Measurements from ENCODE around the gene SLC35G1. TPM values are rescaled to one million over a fixed set of nuclear protein-coding genes. Genes with fewer than 3 reads are reported as not detected.
A peak's percentile ranks its signal among the peaks of the same experiment; 100 is the strongest.

SLC35G1 gene
- polyA plus RNA-seq, 3 donors = 0.52 to 0.94 (median 0.67) TPM

DNA sequence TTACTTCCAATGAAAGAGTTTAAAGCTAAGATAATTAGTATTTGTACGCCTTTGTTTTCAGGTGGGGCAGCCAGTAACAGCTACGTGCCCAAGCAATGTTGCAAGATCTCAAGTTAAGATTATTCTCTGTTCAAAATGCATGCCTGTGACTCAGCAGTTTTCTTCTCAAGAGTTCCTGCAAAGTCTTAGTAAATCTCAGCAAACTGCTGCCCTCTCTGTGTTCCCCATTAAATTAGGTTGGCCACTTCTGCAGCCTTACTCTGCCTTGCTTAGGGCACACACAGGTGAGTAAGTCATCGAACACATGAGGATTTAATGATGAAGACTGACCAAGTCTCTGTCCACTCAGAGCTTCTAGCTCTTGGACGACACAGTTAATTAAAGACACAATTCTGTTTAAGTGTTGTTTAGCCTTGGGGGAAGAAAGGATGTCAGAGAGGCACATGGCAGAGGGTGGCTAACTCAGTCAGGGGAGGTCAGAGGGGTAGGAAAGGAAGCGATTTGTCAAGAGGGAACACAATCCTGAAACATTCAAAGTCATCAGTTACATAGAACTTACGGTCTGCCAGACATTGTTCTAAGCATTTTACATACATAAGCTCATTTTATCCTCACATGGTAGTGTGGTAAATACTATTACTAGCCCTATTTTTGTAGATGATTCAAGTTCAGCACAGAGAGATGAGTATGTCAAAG lies 20.2 kb upstream of the SLC35G1 start:
- no peak overlapping the region for H3K4me3 Mint-ChIP-seq
- H3K4me1 Mint-ChIP-seq = peaks cover 3% of the 10 kb centered on the region
- Histone ChIP-seq H3K9ac (ENCODE audit: insufficient read depth, low read length, poor library complexity, severe bottlenecking) (no peak overlapping the region), H2AFZ (ENCODE audit: insufficient read depth, low read depth, low read length, poor library complexity, severe bottlenecking) (no peak overlapping the region), H3K4me1 (ENCODE audit: control insufficient read depth in 1 of 2, insufficient read depth in 2 of 2, low read length in 2 of 2) (no peaks in the 10 kb centered on the region), H3K27me3 (ENCODE audit: control insufficient read depth in 2 of 2, insufficient read depth in 2 of 2, low read length in 2 of 2) (peaks cover 0 to 4% of the 10 kb centered on the region in 2 donors), H3K27ac (ENCODE audit: low read depth in 1 of 2, low read length in 2 of 2) (no peak overlapping the region), H3K36me3 (replicated peaks in 1 of 2; ENCODE audit: control insufficient read depth in 1 of 2, insufficient read depth in 2 of 2, low read length in 2 of 2) (no peaks in the 10 kb centered on the region), H3K9me3 (replicated peaks in 1 of 2; ENCODE audit: control insufficient read depth in 1 of 2, insufficient read depth in 1 of 2, low read length in 2 of 2) (no peaks in the 10 kb centered on the region), H3K4me3 (replicated peaks in 1 of 3; ENCODE audit: low read depth in 2 of 3, low read length in 3 of 3) (no peak overlapping the region), H3K4me2 (replicated peaks; ENCODE audit: extremely low read depth, low read length, poor library complexity, severe bottlenecking) (no peak overlapping the region), H4K20me1 (ENCODE audit: insufficient read depth, low read length) (no peaks in the 10 kb centered on the region), H3K79me2 (ENCODE audit: insufficient read depth, low read length) (no peaks in the 10 kb centered on the region)
- H3K36me3 Mint-ChIP-seq = no peaks in the 10 kb centered on the region
- TF ChIP-seq CTCF (IDR thresholded peaks at IDR 0.05) = no peak
- DNase-seq = peak in 2 of 3 donors; percentile 5 to 20
- peaks cover 2 to 16% (median 6%) of the 10 kb centered on the region in 3 donors for H3K27me3 Mint-ChIP-seq (ENCODE audit: low read depth in 3 of 3)
- intact Hi-C loops (cut with micrococcal nuclease) = no loop called here
- 17% methylated on average over 3 of the region's 6 CpGs for WGBS (ENCODE audit: insufficient coverage)
- peak overlapping the region in 2 of 7 donors; percentile 1 to 20 for H3K27ac Mint-ChIP-seq
- no peaks in the 10 kb centered on the region for H3K9me3 Mint-ChIP-seq

DNA sequence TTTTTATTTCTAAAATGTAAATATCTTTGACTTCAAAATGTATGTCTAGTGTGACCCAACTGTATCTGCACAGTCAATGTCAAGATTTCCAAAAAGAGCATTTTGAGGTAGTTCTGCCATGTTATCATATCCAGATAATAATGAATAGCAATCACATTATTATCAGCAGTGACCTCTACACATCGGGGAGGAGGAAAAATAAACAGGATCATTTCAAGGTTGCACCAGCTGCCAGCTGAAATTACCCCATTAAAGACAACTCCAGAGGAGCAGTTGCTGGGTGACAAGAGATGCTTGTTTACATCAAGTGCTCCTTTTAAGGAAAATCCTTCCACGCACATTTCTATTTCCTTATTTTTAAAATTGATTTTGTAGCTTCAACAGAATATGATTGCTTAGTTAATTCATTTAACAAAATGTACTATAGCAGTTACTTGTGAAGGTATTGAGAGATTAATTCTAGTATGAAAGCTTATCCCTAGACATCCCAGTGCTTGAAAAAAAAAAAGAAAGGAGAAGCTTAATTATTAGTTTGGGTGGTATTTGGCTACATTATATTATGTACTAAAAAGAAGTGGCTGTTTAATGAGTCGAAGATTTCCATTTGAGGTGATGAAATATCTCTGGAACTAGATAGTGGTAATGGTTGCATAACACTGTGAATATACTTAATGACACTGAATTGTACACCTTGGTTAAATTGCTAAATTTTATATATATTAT lies 19.3 kb upstream of the SLC35G1 start:
- Mint-ChIP-seq H3K27me3 (ENCODE audit: low read depth in 3 of 3) (peaks cover 2 to 16% (median 6%) of the 10 kb centered on the region in 3 donors), H3K4me1 (peaks cover 3% of the 10 kb centered on the region), H3K27ac (no peak overlapping the region), H3K4me3 (no peak overlapping the region), H3K36me3 (no peaks in the 10 kb centered on the region), H3K9me3 (no peaks in the 10 kb centered on the region)
- H3K36me3 ChIP-seq (replicated peaks in 1 of 2; ENCODE audit: control insufficient read depth in 1 of 2, insufficient read depth in 2 of 2, low read length in 2 of 2) = no peaks in the 10 kb centered on the region
- no peak for DNase-seq
- no peaks in the 10 kb centered on the region for H4K20me1 ChIP-seq (ENCODE audit: insufficient read depth, low read length)
- WGBS (ENCODE audit: insufficient coverage) = no CpG with 5 or more reads among the region's 3 CpGs
- TF ChIP-seq CTCF (IDR thresholded peaks at IDR 0.05) = no peak
- H3K9me3 ChIP-seq (replicated peaks in 1 of 2; ENCODE audit: control insufficient read depth in 1 of 2, insufficient read depth in 1 of 2, low read length in 2 of 2) = no peaks in the 10 kb centered on the region
- no peak overlapping the region for H2AFZ ChIP-seq (ENCODE audit: insufficient read depth, low read depth, low read length, poor library complexity, severe bottlenecking)
- no peak overlapping the region for H3K4me3 ChIP-seq (replicated peaks in 1 of 3; ENCODE audit: low read depth in 2 of 3, low read length in 3 of 3)
- H3K79me2 ChIP-seq (ENCODE audit: insufficient read depth, low read length) = no peaks in the 10 kb centered on the region
- H3K4me2 ChIP-seq (replicated peaks; ENCODE audit: extremely low read depth, low read length, poor library complexity, severe bottlenecking) = no peak overlapping the region
- no peak overlapping the region for H3K27ac ChIP-seq (ENCODE audit: low read depth in 1 of 2, low read length in 2 of 2)
- intact Hi-C loops (cut with micrococcal nuclease) = no loop called here
- peaks cover 0 to 4% of the 10 kb centered on the region in 2 donors for H3K27me3 ChIP-seq (ENCODE audit: control insufficient read depth in 2 of 2, insufficient read depth in 2 of 2, low read length in 2 of 2)
- no peaks in the 10 kb centered on the region for H3K4me1 ChIP-seq (ENCODE audit: control insufficient read depth in 1 of 2, insufficient read depth in 2 of 2, low read length in 2 of 2)
- H3K9ac ChIP-seq (ENCODE audit: insufficient read depth, low read length, poor library complexity, severe bottlenecking) = no peak overlapping the region

Measured in CD14-positive monocyte (primary cell).